GM18517 (cell line): ENCODE measurements around the gene MARCHF6.
A peak's percentile ranks its signal among the peaks of the same experiment; 100 is the strongest.
"Not testable (repeated sequence)": the region's sequence is repeated elsewhere in the genome, so short reads cannot be mapped to it uniquely, and the experiment has no call there.

Experiments used
- ATAC-seq: cut with Tn5 transposase; IDR thresholded peaks from one replicate; pipeline ENCODE4 v1.9.1; 2021; ENCODE audit warnings: mild to moderate bottlenecking, moderate library complexity; ENCODE audit not compliant: unreplicated experiment

MARCHF6 gene

GRCh38 chr5:10374046-10375022, 20.8 kb downstream of the MARCHF6 start:
- ATAC-seq = no peak

DNA sequence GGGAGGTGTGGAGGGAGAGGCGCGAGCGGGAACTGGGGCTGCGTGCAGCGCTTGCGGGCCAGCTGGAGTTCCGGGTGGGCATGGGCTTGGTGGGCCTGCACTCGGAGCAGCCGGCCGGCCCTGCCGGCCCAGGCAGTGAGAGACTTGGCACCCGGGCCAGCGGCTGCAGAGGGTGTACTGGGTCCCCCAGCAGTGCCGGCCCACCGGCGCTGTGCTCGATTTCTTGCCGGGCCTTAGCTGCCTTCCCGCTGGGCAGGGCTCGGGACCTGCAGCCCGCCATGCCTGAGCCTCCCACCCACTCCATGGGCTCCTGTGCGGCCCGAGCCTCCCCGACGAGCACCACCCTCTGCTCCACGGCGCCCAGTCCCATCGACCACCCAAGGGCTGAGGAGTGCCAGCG, 21.7 kb downstream of the MARCHF6 start:
- ATAC-seq = not testable (repeated sequence)

GRCh38 chr5:10376544-10376943, 23.0 kb downstream of the MARCHF6 start:
- no peak for ATAC-seq

- no peak for ATAC-seq
Measured at GRCh38 chr5:10377081-10377480, 23.6 kb downstream of the MARCHF6 start.

GRCh38 chr5:10381803-10382202, 28.3 kb downstream of the MARCHF6 start:
- no peak for ATAC-seq

- no peak for ATAC-seq
Measured at GRCh38 chr5:10384483-10384882, 31.0 kb downstream of the MARCHF6 start.

DNA sequence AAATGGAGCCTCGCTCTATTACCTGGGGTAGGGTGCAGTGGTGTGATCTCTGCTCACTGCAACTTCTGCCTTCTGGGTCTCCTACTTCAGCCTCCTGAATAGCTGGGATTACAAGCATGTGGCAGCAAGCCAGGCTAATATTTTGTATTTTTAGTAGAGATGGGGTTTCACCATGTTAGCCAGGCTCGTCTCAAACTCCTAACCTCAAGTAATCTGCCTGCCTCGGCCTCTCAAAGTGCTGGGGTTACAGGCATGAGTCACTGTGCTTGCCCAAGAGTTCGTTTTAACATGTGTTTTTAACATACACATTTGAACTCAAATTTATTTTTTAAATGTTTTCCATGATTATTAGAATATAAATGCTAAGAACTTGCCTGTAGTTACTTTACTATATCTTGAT, 34.2 kb downstream of the MARCHF6 start:
- no peak for ATAC-seq

GRCh38 chr5:10391130-10391529, 37.6 kb downstream of the MARCHF6 start:
- ATAC-seq = no peak

- not testable (repeated sequence) for ATAC-seq
Measured at GRCh38 chr5:10392567-10393328, 39.3 kb downstream of the MARCHF6 start.

DNA sequence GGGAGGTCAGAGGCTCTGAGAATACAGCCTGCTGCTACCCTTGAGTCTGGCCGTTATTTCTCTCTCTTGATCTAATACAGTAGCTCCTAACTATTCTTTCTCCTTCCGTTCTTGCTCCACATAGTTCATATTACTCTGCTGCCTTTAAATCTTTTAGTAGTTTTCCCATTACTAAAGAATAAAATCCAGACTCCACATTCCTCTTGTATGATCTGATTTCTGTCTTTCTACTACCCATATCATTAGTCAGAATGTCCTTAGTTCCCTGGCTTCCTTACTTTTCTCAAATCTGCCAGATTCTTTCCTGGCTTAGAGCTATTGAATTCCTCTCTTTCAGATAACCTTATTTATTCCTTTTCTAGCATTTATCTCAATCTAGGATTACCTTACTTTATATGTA, 40.0 kb downstream of the MARCHF6 start:
- ATAC-seq = no peak

DNA sequence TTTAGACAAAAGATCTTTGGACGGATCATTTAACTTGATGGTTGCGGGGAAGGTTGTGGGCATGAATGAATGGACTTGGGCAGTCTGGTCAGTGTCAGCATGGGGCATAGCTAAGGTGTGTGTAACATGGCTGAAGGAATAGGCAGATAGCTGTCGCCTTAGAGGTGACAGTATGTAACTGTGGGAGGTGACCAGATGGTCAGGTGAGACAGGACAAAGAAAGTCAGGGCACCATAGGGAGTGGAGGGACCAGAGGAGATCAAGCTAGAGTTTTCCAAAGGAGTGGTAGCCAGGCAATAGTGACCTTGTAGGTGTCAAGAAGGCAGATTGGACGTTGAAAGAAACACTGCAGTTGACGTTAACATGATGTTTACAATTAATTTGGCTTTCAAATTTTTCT, 43.1 kb downstream of the MARCHF6 start:
- no peak for ATAC-seq

GRCh38 chr5:10399839-10400238, 46.3 kb downstream of the MARCHF6 start:
- ATAC-seq = no peak

GRCh38 chr5:10400411-10400810, 46.9 kb downstream of the MARCHF6 start:
- ATAC-seq = no peak

- no peak for ATAC-seq
Measured at GRCh38 chr5:10400831-10401230, 47.3 kb downstream of the MARCHF6 start.

DNA sequence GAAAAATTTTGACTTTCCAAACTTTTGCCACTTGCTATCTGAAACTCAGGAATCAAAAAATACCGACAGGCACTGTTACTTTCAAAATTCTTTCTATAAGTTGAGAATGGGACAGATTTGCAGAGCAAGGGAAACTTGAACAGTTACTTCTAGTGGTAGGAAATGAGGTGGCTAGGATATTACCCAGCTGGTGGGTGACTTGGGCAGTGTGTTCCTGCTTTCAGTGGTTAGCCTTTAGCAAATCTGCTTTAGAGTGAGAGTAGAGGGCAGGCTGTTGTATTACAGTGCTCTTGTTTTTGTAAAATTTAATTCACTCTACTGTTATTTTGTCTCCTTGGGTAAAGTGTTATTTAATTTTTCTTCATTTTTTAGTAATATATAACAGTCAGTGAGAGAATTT, 48.0 kb downstream of the MARCHF6 start:
- ATAC-seq = peak; percentile 80
